Activated CD4-positive, alpha-beta T cell treated with anti-CD3 and anti-CD28 coated beads, Interleukin-2, amount 50 U/mL, for 1 hour (primary cell): Measurements from ENCODE around the gene HTT.
"Not testable (repeated sequence)": the region's sequence is repeated elsewhere in the genome, so short reads cannot be mapped to it uniquely, and the experiment has no call there.

Experiments used
- DNase-seq: peaks from one replicate; pipeline ENCODE4 v3.0.0-alpha.2; 2020

Gene HTT

DNA sequence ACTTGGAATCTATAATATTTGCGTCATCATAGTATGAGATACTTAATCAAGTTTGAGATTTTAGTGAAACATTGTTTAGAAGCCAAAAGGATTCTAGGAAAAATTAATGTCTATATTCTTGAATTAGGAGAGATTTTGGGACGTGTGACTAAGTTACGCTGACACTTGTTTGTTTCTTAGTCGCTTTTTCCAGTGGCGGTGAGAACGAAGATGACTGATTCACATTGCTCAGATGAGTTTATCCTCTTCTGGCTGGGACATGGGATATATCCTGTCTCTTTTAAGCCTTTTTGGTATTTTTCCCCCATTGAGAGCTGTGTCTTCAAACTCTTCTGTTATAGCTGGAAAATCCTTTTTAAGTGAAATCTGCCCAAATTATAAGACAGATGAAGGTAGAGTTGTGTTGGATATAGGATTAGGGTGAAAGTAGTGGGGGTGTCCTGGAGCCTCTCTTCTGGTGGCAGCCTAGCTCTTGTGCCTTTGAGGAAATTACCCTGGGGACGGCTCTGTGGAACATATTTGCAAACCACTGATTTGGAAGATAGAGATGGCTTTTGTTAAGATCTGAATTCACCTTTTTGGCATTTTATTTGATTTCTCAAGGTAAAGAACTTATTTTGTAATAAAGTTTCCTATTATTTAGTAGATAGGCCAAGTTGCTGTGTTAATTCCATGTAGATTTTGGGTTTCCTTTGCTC, 49.7 kb downstream of the HTT start:
- DNase-seq: no peak

GRCh38 chr4:3127112-3127511, 52.6 kb downstream of the HTT start:
- DNase-seq: no peak

DNA sequence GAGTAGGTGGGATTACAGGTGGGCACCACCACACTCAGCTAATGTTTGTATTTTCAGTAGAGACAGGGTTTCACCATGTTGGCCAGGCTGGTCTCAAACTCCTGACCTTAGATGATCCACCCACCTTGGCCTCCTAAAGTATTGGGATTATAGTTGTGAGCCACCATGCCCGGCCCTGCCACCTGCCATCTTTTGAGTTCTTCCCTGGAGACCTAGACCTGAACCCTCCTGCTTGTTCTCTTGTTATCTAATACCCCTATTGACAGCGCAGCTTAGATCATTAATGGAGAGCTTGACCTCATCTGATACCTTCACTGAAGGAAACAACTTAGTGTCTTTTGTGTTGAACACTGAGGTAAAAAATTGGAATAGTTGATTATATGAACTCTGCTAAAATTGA, 53.6 kb downstream of the HTT start:
- no peak for DNase-seq

- no peak for DNase-seq
Measured at GRCh38 chr4:3128976-3129375, 54.5 kb downstream of the HTT start.

GRCh38 chr4:3130201-3130600, 55.7 kb downstream of the HTT start:
- DNase-seq: no peak

DNA sequence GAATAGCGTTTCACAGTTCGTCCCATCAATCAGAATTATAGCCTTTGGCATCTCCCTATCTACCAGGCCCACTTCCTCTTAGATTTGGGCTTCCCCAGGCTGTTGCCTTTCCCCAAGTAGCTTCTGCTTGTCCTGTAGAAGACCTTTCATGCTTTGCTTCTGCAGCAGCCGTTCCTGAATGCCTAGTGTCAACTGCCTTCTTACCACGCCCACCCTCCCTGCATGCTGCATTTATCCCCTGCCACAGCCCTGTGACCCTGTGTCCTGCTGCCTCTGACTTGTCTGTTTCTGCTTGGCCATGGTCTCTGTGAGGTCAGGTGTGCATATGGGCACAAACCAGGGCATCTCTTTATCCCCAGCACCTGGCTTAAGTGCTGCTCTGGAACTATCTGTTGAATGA, 56.3 kb downstream of the HTT start:
- DNase-seq: no peak

DNA sequence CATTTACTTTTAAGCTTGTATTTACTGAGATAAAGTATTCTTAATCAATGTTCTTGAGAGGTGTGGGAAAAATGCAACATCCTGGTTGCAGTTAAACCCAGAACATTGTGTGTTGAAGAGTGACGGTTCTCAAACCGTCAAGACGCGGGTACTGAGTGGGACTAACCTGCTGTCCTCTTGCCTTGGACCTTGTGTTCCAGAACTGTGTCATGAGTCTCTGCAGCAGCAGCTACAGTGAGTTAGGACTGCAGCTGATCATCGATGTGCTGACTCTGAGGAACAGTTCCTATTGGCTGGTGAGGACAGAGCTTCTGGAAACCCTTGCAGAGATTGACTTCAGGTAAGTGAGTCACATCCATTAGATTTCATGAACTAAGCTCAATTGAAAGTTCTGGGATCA, 59.7 kb downstream of the HTT start:
- DNase-seq: no peak

- no peak for DNase-seq
Measured at GRCh38 chr4:3135155-3136011, 60.9 kb downstream of the HTT start.

- DNase-seq: no peak
Measured at GRCh38 chr4:3136454-3136853, 62.0 kb downstream of the HTT start.

DNA sequence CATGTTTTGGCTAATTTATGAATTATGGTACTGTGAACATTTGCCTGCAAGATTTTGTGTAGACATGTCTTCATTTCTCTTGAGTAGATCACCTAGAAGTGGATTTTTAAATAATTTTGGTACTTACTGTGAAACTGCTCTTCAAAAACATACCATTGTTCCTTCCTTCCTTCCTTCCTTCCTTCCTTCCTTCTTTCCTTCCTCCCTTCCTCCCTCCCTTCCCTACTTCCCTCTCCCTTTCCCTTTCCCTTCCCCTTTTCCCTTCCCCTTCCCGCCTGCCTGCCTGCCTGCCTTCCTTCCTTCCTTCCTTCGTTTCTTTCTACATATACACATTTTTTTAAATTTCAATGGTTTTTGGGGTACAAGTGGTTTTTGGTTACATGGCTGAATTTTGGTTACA, 63.4 kb downstream of the HTT start:
- DNase-seq: no peak

DNA sequence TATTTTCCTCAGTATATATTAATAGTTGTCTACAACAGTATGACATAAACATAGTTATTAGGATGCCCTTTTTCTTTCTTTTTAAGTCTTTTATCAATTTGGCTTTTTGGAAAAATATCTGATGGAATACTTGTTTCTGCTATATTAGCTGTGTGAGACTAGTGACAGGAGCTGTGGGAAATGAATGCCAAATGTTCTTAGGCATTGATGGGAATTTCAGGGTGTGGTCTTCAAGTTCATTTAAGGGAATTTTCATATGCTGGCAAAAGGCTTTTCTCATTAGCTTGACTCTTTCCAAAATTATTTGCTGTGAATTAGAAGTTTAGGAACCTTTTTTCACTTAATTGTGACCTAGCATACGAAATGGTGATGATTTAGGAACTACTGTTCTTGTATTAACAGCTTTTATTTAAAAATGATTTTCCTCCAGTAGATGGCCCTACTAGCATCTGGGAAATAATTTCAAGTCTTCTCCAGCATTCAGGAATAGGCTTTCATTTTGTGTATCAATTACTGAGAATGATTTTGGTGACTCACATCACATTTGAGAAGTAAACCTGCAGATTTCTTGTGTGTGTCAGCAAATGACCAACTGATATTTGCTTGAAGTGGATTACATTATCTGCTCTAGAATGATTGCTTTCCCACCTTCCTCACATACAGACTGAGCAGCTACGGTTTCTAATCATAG, 70.9 kb downstream of the HTT start:
- no peak for DNase-seq

DNA sequence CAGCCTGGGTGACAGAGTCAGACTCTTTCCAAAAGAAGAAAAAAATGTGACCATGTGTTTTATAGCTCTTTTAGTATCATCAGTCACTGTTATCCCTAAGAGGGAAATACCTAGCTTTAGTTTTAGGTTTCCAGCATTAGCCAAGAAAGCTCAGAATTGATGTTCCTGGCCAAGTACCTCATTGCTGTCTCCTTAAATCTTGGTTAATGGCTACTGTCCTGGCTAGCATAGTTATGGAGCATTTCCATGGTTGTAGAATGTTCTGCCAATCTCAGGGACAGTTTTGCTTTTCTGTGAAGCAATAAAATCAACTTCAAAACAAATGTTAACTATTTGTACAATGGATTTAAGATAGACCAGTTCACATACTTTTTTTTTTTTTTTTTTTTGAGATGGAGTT, 74.4 kb downstream of the HTT start:
- no peak for DNase-seq

DNA sequence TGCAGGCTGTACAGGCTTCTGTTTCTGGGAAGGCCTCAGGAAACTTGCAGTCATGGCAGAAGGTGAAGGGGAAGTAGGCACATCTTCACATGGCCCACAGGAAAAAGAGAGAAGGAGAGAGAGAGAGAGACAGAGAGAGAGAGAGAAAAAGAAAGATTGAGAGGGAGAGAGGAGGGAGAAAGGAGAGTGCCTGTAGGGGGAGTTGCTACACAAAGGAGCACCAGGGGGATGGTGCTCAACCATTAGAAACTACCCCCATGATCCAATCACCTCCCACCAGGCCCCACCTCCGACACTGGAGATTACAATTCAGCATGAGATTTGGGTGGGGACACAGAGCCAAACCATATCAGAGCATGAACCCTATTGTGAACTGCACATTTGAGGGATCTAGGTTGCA, 76.8 kb downstream of the HTT start:
- not testable (repeated sequence) for DNase-seq

DNA sequence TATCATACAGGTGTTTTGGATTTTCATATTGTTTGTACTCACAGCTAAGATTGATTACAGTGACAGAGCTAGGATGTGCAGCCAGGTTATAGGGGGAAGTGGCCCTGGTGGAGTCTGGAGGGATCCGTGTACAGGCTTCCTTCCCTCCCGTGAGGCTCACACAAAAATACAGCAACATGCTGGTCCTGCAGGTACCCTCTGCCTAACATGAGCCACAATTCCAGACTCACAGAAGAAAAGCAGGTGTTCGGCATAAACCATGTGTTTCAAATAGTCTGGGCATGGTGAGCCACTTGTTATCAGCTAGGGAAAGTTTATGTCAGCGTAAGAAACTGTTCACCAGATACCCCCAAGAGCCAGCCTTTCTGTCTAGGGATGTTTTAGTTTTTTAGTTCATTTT, 82.9 kb downstream of the HTT start:
- no peak for DNase-seq

- no peak for DNase-seq
Measured at GRCh38 chr4:3158841-3159240, 84.4 kb downstream of the HTT start.

DNA sequence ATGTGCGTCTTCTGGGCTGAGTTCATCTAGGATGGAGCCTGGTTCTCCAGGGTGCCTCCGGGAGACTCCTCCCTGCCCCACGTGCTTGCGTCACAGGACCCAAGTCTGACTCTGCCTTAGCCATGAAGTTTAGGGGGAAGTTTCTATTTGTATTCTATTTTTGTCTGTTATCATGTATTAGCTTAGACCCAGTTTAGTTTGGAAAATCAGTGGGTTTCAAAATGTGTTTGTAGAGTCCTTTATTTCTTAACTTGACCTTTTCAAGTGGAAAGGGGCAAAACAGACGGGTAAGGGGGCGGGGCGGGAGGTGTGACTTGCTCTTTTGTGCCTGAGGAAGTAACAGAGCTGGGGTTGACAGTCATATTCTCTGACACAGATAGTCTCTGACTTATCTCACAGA, 86.0 kb downstream of the HTT start:
- DNase-seq: no peak

- not testable (repeated sequence) for DNase-seq
Measured at GRCh38 chr4:3161044-3161443, 86.6 kb downstream of the HTT start.

DNA sequence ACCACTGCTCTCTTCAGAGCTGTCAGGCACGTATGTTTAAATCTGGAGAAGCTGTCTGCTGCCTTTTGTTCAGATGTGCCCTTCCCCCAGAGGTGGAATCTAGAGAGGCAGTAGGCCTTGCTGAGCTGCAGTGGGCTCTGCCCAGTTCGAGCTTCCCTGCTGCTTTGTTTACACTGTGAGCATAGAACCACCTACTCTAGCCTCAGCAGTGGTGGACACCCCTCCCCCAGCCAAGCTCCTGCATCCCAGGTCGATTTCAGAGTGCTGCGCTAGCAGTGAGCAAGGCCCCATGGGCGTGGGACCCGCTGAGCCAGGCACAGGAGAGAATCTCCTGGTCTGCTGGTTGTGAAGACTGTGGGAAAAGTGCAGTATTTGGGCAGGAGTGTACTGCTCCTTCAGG, 92.0 kb downstream of the HTT start:
- DNase-seq: not testable (repeated sequence)

GRCh38 chr4:3168029-3168428, 93.5 kb downstream of the HTT start:
- DNase-seq: no peak

GRCh38 chr4:3174371-3175338, 100.2 kb downstream of the HTT start:
- DNase-seq: no peak

GRCh38 chr4:3176367-3177229, 102.1 kb downstream of the HTT start:
- DNase-seq: no peak

DNA sequence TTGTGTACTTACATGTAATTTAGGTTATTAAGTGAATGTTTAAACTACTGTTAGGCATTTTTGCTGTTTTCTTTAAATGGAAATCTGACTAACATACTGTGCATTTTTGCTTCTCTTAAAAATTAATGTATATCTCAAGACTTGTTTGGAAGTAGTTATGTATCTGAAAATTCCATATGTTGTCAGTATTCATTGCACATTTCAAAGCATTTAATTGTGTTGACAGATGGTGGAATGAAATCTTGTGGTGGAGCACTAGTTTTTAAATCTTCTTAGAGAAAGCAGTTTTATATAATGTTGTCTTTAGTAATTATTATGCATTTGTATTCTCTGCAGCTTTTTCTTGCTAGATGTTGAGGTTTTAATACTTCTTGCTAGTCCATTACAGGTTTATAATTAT, 102.9 kb downstream of the HTT start:
- no peak for DNase-seq
